Esophagus squamous epithelium (tissue), 5 donors: Measurements from ENCODE around the gene PTPN1. TPM values are rescaled to one million over a fixed set of nuclear protein-coding genes. Genes with fewer than 3 reads are reported as not detected.

Experiments used
- DNase-seq: peaks from one replicate; lab custom pipeline; 2025; lab: John Stamatoyannopoulos, UW
- H3K27ac ChIP-seq, 4 donors: fragments of 200-600 bp; sonication (generic); one replicate each; pipeline ENCODE4 v1.5.1; 2016 to 2019; ENCODE audit warnings: mild to moderate bottlenecking in 1 of 4
- H3K27me3 ChIP-seq, 4 donors: fragments of 200-600 bp; sonication (generic); 1 replicate in 3 of 4; 2 replicates in 1 of 4; pipeline versions ENCODE4 v1.5.1 to v1.6.0; 2017 to 2021; ENCODE audit warnings: antibody characterized with exemption in 1 of 4
- H3K36me3 ChIP-seq, 3 donors: fragments of 200-600 bp; sonication (generic); one replicate each; pipeline ENCODE4 v1.5.1; 2016 to 2019
- H3K4me1 ChIP-seq, 3 donors: fragments of 200-600 bp; sonication (generic); one replicate each; pipeline ENCODE4 v1.5.1; 2017 to 2019
- H3K4me3 ChIP-seq, 4 donors: fragments of 200-600 bp; sonication (generic); 1 replicate in 3 of 4; 2 replicates in 1 of 4; pipeline ENCODE4 v1.5.1; 2016 to 2019; ENCODE audit warnings: mild to moderate bottlenecking in 2 of 4, moderate library complexity in 1 of 4
- H3K9me3 ChIP-seq, 3 donors: fragments of 200-600 bp; sonication (generic); one replicate each; pipeline ENCODE4 v1.5.1; 2016 to 2019
- POLR2A ChIP-seq, 4 donors: fragments of 450-650 bp; IDR thresholded peaks; one replicate each; pipeline ENCODE4 v1.6.1; 2017; ENCODE audit warnings: antibody characterized with exemption in 4 of 4, mild to moderate bottlenecking in 4 of 4, moderate library complexity in 3 of 4
- WGBS, 2 donors: methylation state at CpG; one replicate each; pipeline ENCODE4 v1.1.5; 2018; 5-methylcytosine and 5-hydroxymethylcytosine counted together
- intact Hi-C: fragments of 100-400 bp; cut with DNase I; formaldehyde crosslinking; loops from one replicate; pipeline ENCODE4 v1.15.0; 2022
- total RNA-seq, 4 donors: library from RNA; depleted of rRNA; stranded (reverse); fragments of >200 nt; gene quantifications; one replicate each; pipeline ENCODE4 v1.1.0, GENCODE V29; 2016
- TF ChIP-seq, protein P1 (sequence below), 6 experiments: fragments of 450-650 bp in 4 of 6; fragments of 200-600 bp in 2 of 6; sonication (generic) in 2 of 6; IDR thresholded peaks; one replicate each; pipeline ENCODE4 v1.5.1; 2016 to 2019; ENCODE audit warnings: antibody characterized with exemption in 6 of 6, mild to moderate bottlenecking in 4 of 6, moderate library complexity in 4 of 6
- donor health status: DM: yes; HTN: yes; CAD: no.

Gene PTPN1
- total RNA-seq, 4 donors from 2014 or later = 23.6 to 30.6 (median 29.0) TPM

DNA sequence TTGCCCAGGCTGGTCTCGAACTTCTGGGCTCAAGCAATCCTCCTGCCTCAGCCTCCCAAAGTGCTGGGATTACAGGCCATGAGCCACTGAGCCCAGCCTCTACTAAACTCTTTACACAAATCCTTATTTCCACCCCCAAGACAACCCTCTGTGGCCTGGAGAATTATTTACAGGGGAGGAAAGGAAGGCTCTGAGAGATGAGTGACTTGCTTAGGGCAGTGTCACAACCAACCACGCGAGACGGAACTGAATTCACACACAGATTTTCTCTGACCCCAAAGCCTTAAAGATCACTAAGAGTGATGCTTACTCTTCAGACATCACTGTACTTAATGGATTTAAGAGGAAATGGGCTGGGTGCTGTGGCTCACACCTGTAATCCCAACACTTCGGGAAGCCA is 95.0 kb downstream of the PTPN1 start:
- H3K4me3 ChIP-seq = no peak overlapping the region
- H3K9me3 ChIP-seq = no peaks in the 10 kb centered on the region
- 94 to 100% methylated on average over 4 to 5 of the region's 5 CpGs for WGBS, 2 donors
- no peak overlapping the region for H3K27ac ChIP-seq
- DNase-seq = no peak
- TF ChIP-seq, protein P1, sequence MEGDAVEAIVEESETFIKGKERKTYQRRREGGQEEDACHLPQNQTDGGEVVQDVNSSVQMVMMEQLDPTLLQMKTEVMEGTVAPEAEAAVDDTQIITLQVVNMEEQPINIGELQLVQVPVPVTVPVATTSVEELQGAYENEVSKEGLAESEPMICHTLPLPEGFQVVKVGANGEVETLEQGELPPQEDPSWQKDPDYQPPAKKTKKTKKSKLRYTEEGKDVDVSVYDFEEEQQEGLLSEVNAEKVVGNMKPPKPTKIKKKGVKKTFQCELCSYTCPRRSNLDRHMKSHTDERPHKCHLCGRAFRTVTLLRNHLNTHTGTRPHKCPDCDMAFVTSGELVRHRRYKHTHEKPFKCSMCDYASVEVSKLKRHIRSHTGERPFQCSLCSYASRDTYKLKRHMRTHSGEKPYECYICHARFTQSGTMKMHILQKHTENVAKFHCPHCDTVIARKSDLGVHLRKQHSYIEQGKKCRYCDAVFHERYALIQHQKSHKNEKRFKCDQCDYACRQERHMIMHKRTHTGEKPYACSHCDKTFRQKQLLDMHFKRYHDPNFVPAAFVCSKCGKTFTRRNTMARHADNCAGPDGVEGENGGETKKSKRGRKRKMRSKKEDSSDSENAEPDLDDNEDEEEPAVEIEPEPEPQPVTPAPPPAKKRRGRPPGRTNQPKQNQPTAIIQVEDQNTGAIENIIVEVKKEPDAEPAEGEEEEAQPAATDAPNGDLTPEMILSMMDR (IDR thresholded peaks at IDR 0.05) = no peak
- no peak for TF ChIP-seq POLR2A (IDR thresholded peaks at IDR 0.05)
- peaks cover 0 to 11% (median 0%) of the 10 kb centered on the region in 4 donors for H3K27me3 ChIP-seq
- H3K4me1 ChIP-seq = no peaks in the 10 kb centered on the region
- intact Hi-C loops = no loop called here
- H3K36me3 ChIP-seq = peaks cover 0 to 13% (median 0%) of the 10 kb centered on the region in 3 donors

DNA sequence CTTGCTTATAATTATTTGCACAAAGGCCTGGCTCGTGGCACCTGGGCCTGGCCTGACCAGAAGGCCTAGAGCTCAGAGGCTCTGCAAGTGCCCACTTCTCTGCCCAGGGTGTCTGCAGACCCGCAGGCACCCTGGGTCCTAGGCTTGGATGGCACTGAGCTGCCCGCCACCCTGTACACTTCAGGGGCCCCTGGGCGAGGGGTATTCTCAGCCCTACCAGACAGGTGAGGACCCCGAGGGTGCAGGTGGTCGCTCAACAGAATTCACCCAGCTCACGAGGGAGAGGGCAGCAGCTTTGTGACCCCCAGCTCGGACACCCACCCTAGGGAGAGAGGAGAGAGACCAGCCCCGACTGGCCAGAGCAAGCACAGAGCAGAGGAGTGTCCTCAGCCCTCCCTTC is 97.3 kb downstream of the PTPN1 start:
- H3K4me3 ChIP-seq = no peak overlapping the region
- intact Hi-C loops = no loop called here
- H3K27ac ChIP-seq = no peak overlapping the region
- peaks cover 0 to 13% (median 0%) of the 10 kb centered on the region in 3 donors for H3K36me3 ChIP-seq
- DNase-seq = no peak
- H3K4me1 ChIP-seq = no peaks in the 10 kb centered on the region
- 68% methylated on average over 7 of the region's 9 CpGs; no CpG with 5 or more reads in 1 of the 2 donors for WGBS, 2 donors
- H3K9me3 ChIP-seq = no peaks in the 10 kb centered on the region
- peaks cover 0 to under 1% (median 0%) of the 10 kb centered on the region in 4 donors for H3K27me3 ChIP-seq
- TF ChIP-seq, protein P1 (IDR thresholded peaks at IDR 0.05) = no peak
- TF ChIP-seq POLR2A (IDR thresholded peaks at IDR 0.05) = no peak

DNA sequence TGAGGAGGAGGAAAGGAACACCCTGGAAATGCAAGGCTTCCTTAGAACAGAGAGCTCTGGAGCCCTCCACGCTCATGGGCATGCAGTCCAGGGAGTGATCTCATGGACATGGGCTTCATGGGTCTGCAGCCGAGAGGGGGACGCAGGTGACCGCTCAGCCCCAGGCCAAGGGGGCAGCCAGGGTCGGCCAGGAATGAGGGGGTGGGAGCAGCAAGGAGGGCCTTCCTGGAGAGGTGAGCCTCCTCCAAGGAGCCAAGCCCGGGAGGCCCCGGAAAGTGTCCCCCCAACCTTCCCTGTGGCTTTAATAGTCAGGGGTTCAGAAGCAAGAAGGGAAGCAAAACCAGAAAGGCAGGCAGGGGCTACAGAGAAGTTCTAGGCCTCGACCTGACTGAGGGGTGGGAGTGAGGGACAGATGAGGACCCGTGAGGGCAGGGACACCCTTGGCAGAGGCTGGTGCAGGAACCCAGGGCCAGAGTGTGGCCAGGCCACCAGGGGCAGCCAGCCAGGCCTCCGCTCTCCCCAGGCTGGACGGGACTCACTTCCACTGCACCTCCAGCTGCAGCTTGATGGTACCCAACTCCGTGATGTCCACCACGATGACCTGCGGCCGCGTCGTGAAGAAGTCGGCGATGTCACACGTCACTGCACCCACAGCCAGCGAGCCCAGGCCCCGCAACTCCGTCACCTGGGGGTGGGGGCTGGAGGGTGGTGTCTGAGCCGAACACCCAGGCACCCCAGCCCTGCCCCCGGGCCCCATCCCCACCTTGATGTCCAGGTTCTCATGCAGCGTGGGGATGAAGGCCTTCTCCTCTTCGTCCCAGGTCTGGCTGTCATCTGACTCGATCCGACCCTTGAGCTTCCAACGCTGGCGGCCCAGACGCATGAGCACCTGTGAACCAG is 97.9 kb downstream of the PTPN1 start:
- H3K27me3 ChIP-seq = no peaks in the 10 kb centered on the region
- H3K4me3 ChIP-seq = no peak overlapping the region
- 80 to 85% methylated on average over 5 to 13 of the region's 32 CpGs for WGBS, 2 donors
- H3K4me1 ChIP-seq = no peaks in the 10 kb centered on the region
- intact Hi-C loops = no loop called here
- H3K27ac ChIP-seq = no peak overlapping the region
- TF ChIP-seq, protein P1 (IDR thresholded peaks at IDR 0.05) = no peak
- TF ChIP-seq POLR2A (IDR thresholded peaks at IDR 0.05) = no peak
- DNase-seq = no peak
- H3K36me3 ChIP-seq = peaks cover 0 to 13% (median 0%) of the 10 kb centered on the region in 3 donors
- H3K9me3 ChIP-seq = no peaks in the 10 kb centered on the region

DNA sequence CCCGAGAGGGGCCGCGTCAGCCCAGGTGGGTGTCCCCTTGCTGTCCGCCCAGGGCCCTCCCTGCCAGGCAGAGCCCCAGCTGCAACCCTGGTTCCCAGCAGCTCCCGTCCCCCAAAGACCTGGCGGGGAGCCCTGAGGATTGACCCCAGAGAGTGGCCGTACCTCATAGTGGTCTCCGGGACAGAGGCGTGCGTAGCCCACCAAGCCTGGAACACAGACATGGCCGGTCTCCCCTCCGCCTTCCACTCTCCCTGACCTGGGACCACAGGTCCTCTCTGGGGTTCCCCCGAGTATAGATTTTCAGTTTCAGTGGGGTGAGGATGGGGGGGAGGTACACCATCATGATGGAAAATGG is 98.5 kb downstream of the PTPN1 start:
- H3K4me3 ChIP-seq = no peak overlapping the region
- H3K27me3 ChIP-seq = no peaks in the 10 kb centered on the region
- H3K36me3 ChIP-seq = peaks cover 0 to 13% (median 0%) of the 10 kb centered on the region in 3 donors
- no peak overlapping the region for H3K27ac ChIP-seq
- 80 to 95% methylated on average over 2 to 6 of the region's 13 CpGs for WGBS, 2 donors
- DNase-seq = no peak
- H3K9me3 ChIP-seq = no peaks in the 10 kb centered on the region
- no peaks in the 10 kb centered on the region for H3K4me1 ChIP-seq
- TF ChIP-seq, protein P1 (IDR thresholded peaks at IDR 0.05) = no peak
- no peak for TF ChIP-seq POLR2A (IDR thresholded peaks at IDR 0.05)
- intact Hi-C loops = no loop called here

DNA sequence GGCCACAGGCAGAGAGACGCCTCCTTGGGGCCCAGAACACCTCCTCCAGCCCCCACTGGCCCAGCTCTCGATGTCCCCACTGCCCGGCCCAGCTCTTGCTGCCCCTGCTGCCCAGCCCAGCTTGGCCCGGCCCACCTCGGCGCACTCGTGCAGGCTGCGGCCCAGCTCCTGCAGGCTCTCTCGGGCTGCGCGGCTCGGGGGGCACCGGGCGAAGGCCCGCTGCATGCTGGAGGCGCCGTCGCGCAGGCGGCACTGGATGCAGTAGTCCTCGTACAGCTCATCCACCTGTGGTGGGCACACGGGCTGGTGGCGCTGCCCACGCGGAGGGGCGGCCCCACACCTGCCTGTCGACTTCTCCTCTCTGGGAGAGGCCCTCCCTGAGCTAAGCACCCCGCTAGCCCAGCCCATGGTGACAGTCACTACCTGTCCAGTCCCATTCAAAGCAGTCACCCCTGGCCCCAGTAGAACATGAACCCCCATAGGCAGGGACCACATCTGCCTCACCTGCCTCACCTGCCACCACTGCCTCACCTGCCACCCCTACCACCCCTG is 99.3 kb downstream of the PTPN1 start:
- DNase-seq = no peak

More for the DNA sequence above, 99.3 kb downstream of the PTPN1 start:
- no peaks in the 10 kb centered on the region for H3K4me1 ChIP-seq
- H3K36me3 ChIP-seq = peaks cover 0 to 13% (median 0%) of the 10 kb centered on the region in 3 donors
- H3K27ac ChIP-seq = no peak overlapping the region
- intact Hi-C loops = no loop called here
- no peaks in the 10 kb centered on the region for H3K9me3 ChIP-seq
- H3K4me3 ChIP-seq = no peak overlapping the region
- no peak for TF ChIP-seq POLR2A (IDR thresholded peaks at IDR 0.05)
- TF ChIP-seq, protein P1 (IDR thresholded peaks at IDR 0.05) = no peak
- no peaks in the 10 kb centered on the region for H3K27me3 ChIP-seq
- WGBS, 2 donors = 83 to 100% methylated on average over 2 of the region's 28 CpGs
